ENCODE results near the gene ZNF200. TPM values are rescaled to one million over a fixed set of nuclear protein-coding genes. Genes with fewer than 3 reads are reported as not detected.

Gene ZNF200
- total RNA-seq, 1 donor from 2014 or later = 5.2 TPM

DNA sequence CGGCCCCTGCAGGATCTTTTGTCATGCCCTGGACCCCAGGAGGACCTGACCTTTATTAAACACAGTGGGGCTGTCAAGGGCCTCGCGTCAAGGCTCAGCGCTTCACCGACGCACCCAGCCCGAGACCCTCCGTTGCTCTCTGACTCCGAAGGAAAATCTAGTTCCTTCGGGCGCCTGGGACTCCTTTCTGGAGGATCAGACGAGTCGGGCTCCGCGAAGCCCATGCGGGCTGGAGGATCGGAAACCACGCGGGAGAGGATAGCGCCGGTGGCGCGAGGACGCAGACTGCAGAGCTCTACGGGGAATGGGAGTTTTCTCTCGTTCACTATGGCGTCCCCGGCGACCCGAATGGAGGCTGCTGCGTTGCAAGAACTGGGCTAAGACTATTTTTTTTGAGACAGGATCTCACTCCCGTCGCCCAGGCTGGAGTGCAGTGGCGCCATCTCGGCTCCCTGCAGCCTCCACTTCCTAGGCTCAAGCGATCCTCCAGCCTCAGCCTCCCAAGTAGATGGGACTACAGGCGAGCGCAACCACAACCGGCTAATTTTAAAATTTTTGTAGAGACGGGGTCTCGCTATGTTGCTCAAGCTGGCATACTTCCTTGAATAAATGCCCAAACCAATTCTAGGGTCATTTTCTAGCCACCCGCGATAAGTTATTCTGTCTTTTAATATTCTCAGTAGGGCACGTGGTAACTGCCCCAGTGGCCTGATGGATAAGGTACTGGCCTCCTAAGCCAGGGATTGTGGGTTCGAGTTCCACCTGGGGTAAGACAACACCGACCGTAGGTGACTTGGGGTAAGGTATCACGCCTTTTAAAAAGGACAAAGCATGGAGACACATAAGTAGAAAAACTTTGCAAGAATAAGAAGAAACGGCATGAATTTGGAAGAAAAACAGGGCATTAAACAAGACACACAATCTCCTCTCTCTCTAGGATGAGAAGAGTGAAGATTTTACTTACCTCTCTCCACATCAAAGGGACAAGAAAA is 41.4 kb downstream of the ZNF200 start:
- peaks cover 30% of the 10 kb centered on the region for H3K27me3 ChIP-seq
- peaks cover 17% of the 10 kb centered on the region for H3K4me1 ChIP-seq
- no peaks in the 10 kb centered on the region for H3K9me3 ChIP-seq
- no peaks in the 10 kb centered on the region for H3K36me3 ChIP-seq
- intact Hi-C loops (cut with DNase I) = no loop called here
- no peak overlapping the region for H3K4me3 ChIP-seq
- H3K27ac ChIP-seq = no peak overlapping the region
- TF ChIP-seq, protein P1, sequence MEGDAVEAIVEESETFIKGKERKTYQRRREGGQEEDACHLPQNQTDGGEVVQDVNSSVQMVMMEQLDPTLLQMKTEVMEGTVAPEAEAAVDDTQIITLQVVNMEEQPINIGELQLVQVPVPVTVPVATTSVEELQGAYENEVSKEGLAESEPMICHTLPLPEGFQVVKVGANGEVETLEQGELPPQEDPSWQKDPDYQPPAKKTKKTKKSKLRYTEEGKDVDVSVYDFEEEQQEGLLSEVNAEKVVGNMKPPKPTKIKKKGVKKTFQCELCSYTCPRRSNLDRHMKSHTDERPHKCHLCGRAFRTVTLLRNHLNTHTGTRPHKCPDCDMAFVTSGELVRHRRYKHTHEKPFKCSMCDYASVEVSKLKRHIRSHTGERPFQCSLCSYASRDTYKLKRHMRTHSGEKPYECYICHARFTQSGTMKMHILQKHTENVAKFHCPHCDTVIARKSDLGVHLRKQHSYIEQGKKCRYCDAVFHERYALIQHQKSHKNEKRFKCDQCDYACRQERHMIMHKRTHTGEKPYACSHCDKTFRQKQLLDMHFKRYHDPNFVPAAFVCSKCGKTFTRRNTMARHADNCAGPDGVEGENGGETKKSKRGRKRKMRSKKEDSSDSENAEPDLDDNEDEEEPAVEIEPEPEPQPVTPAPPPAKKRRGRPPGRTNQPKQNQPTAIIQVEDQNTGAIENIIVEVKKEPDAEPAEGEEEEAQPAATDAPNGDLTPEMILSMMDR (IDR thresholded peaks at IDR 0.05) = no peak
- no peak for TF ChIP-seq POLR2AphosphoS5 (IDR thresholded peaks at IDR 0.05; ENCODE audit: insufficient read depth in 1 of 2, low read depth in 1 of 2)
- DNase-seq (ENCODE audit: extremely low spot score in 2 of 2) = no peak

DNA sequence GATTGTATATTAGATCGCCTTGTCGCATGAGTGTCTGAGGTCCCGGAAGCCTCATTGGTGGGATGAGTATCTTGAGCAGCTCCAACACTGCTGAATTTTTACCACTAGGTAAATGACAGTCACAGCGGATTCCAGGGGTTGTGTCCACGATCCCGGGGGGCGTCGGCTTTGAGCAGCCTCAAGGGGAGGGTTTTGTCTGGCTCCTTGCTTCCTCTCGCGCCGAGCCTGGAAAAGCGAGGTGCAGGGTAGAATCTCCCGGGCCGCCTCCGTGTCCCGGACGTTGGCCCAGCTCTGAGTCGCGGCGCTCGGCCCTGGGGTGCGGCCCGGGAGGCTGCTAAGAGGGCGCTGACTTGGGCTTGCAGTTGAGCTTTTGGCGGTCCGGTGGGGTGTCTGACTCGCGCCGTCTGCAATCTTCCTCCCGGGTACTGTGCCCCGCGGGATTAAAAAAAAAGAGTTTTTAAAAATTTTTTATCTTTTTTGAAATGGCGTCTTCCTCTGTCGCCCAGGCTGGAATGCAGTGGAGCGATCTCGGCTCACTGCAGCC is 42.4 kb downstream of the ZNF200 start:
- Histone ChIP-seq H3K36me3 (no peaks in the 10 kb centered on the region), H3K4me1 (peaks cover 21% of the 10 kb centered on the region), H3K27me3 (peaks cover 30% of the 10 kb centered on the region), H3K27ac (no peak overlapping the region), H3K4me3 (no peak overlapping the region), H3K9me3 (no peaks in the 10 kb centered on the region)
- no peak for DNase-seq (ENCODE audit: extremely low spot score in 2 of 2)
- intact Hi-C loops (cut with DNase I) = no loop called here
- TF ChIP-seq, protein P1 (IDR thresholded peaks at IDR 0.05) = no peak
- TF ChIP-seq POLR2A (IDR thresholded peaks at IDR 0.05) (no peak), POLR2AphosphoS5 (IDR thresholded peaks at IDR 0.05; ENCODE audit: insufficient read depth in 1 of 2, low read depth in 1 of 2) (no peak)

DNA sequence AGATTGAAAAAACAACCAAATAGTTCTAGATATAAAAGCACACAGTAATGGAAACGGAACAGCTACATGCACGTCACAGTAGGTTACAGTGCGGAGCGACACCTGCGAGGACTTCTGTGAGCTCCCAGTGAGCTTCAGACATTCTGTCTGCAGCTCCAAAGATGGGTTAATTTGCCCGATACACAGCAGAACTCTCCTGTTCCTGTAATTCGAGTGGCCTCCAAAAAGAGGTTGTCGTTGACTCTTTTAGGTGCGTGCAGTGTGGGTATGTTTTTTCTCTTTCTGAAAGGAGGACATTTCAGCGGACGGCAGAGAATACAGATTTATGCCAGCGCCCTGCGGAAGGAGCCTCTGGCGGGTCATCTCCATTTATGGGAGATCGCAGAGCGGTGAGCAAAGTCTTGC is 44.0 kb downstream of the ZNF200 start:
- no peak overlapping the region for H3K4me3 ChIP-seq
- H3K27ac ChIP-seq = no peak overlapping the region
- no peak for DNase-seq (ENCODE audit: extremely low spot score in 2 of 2)
- no peaks in the 10 kb centered on the region for H3K36me3 ChIP-seq
- H3K9me3 ChIP-seq = no peaks in the 10 kb centered on the region
- H3K4me1 ChIP-seq = peaks cover 21% of the 10 kb centered on the region
- peaks cover 30% of the 10 kb centered on the region for H3K27me3 ChIP-seq
- intact Hi-C loops (cut with DNase I) = no loop called here
- TF ChIP-seq POLR2AphosphoS5 (IDR thresholded peaks at IDR 0.05; ENCODE audit: insufficient read depth in 1 of 2, low read depth in 1 of 2) (no peak), POLR2A (IDR thresholded peaks at IDR 0.05) (no peak)
- TF ChIP-seq, protein P1 (IDR thresholded peaks at IDR 0.05) = no peak

DNA sequence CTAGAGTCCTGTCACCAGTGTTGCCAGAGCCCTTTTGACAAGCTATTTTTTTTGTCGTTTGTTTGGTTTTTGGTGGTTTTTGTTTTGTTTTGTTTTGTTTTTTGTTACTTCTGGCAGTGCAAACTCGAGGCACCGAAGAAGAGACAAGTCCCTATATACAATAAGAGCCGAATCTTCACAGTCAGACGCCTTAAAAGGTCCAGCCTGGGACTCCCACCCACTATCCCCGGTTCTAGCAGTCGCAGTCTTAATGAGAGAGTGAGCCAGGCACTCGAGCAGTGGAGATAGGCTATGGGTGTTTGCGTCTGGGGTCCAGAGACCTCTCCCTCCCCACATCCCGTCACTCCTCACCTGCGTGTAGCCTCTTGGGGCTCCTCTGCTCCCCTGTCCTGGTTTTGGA is 45.1 kb downstream of the ZNF200 start:
- no peaks in the 10 kb centered on the region for H3K9me3 ChIP-seq
- no peak for DNase-seq (ENCODE audit: extremely low spot score in 2 of 2)
- TF ChIP-seq POLR2AphosphoS5 (IDR thresholded peaks at IDR 0.05; ENCODE audit: insufficient read depth in 1 of 2, low read depth in 1 of 2) (no peak), POLR2A (IDR thresholded peaks at IDR 0.05) (no peak)
- TF ChIP-seq, protein P1 (IDR thresholded peaks at IDR 0.05) = no peak
- intact Hi-C loops (cut with DNase I) = no loop called here
- H3K36me3 ChIP-seq = no peaks in the 10 kb centered on the region
- no peak overlapping the region for H3K27ac ChIP-seq
- no peak overlapping the region for H3K4me3 ChIP-seq
- H3K27me3 ChIP-seq = peaks cover 30% of the 10 kb centered on the region
- peaks cover 21% of the 10 kb centered on the region for H3K4me1 ChIP-seq
